DMS114 treated with DMSO at 0.1 percent for 48 hours (cell line): ENCODE data around the gene MAPK10.
"Not testable (repeated sequence)": the region's sequence is repeated elsewhere in the genome, so short reads cannot be mapped to it uniquely, and the experiment has no call there.

ENCODE experiments used
- DNase-seq: peaks from one replicate; lab custom pipeline; 2025; ENCODE audit not compliant: unreplicated experiment; lab: John Stamatoyannopoulos, UW

The MAPK10 gene

GRCh38 chr4:86043755-86044592 is 315.9 kb downstream of the MAPK10 start:
- DNase-seq = peak; percentile 1

GRCh38 chr4:86038037-86038436 is 321.8 kb downstream of the MAPK10 start:
- DNase-seq = no peak

- no peak for DNase-seq
These were observed 323.1 kb downstream of the MAPK10 start for GRCh38 chr4:86036736-86037135.

- DNase-seq = no peak
These were observed 324.2 kb downstream of the MAPK10 start for GRCh38 chr4:86035688-86036087.

GRCh38 chr4:86034616-86035015 is 325.2 kb downstream of the MAPK10 start:
- no peak for DNase-seq

- no peak for DNase-seq
These were observed 326.7 kb downstream of the MAPK10 start for GRCh38 chr4:86033171-86033570.

- DNase-seq = no peak
These were observed 327.3 kb downstream of the MAPK10 start for GRCh38 chr4:86032476-86033022.

GRCh38 chr4:86031927-86032326 is 327.9 kb downstream of the MAPK10 start:
- no peak for DNase-seq

- no peak for DNase-seq
These were observed 333.1 kb downstream of the MAPK10 start for GRCh38 chr4:86026720-86027119.

- DNase-seq = not testable (repeated sequence)
These were observed 338.2 kb downstream of the MAPK10 start for GRCh38 chr4:86021671-86022070.

GRCh38 chr4:86019906-86020305 is 339.9 kb downstream of the MAPK10 start:
- DNase-seq = no peak

GRCh38 chr4:86019362-86019761 is 340.5 kb downstream of the MAPK10 start:
- DNase-seq = no peak

- DNase-seq = no peak
These were observed 344.2 kb downstream of the MAPK10 start for GRCh38 chr4:86015412-86016350.

- no peak for DNase-seq
These were observed 345.3 kb downstream of the MAPK10 start for GRCh38 chr4:86014599-86014998.

- no peak for DNase-seq
These were observed 346.2 kb downstream of the MAPK10 start for GRCh38 chr4:86013621-86014020.

- no peak for DNase-seq
These were observed 348.7 kb downstream of the MAPK10 start for GRCh38 chr4:86011117-86011516.

GRCh38 chr4:86007042-86007441 is 352.8 kb downstream of the MAPK10 start:
- DNase-seq = no peak

GRCh38 chr4:86006057-86006456 is 353.8 kb downstream of the MAPK10 start:
- DNase-seq = no peak

- DNase-seq = no peak
These were observed 355.8 kb downstream of the MAPK10 start for GRCh38 chr4:86004030-86004429.

- DNase-seq = no peak
These were observed 358.3 kb downstream of the MAPK10 start for GRCh38 chr4:86001591-86001990.

GRCh38 chr4:85995361-85995760 is 364.5 kb downstream of the MAPK10 start:
- DNase-seq = no peak

- no peak for DNase-seq
These were observed 365.3 kb downstream of the MAPK10 start for GRCh38 chr4:85994576-85994975.
